ENCODE results near the gene BACH1.
"Not testable (repeated sequence)": the region's sequence is repeated elsewhere in the genome, so short reads cannot be mapped to it uniquely, and the experiment has no call there.

The BACH1 gene

GRCh38 chr21:29298348-29299045 is at the start of gene BACH1:
Gene BACH1 (plus strand): TSS chr21:29298922. CDS start chr21:29321281, 22,359 bp downstream.
- peak; percentile 86 for DNase-seq

GRCh38 chr21:29249289-29249688 is 49.4 kb upstream of the BACH1 start:
- DNase-seq = not testable (repeated sequence)

DNA sequence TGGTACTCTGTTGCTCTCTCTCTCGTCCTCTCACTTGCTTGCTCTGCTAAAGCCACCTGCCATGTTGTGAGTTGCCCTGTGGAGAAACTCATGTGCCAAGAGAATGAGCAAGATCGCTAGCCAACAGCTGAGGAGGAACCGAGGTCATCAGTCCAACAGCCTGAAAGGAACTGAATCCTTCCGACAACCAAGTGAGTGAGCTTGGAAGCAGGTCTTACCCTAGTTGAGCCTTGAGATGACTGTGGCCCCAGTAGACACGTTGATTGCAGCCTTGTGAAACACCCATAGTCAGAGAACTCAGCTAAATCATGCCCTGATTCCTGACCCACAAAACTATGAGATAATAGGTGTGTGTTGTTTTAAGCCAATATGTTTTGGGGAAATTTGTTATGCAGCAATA is 48.1 kb upstream of the BACH1 start:
- DNase-seq = no peak

DNA sequence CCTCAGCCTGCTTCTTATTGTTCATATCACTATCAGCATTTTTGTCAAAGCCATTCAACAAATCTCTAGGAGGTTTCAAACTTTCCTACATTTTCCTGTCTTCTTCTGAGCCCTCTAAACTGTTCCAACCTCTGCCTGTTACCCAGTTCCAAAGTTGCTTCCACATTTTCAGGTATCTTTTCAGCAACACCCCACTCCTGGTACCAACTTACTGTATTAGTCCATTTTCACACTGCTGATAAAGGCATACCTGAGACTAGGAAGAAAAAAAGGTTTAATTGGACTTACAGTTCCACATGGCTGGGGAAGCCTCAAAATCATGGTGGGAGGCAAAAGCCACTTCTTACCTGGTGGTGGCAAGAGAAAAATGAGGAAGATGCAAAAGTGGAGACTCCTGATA is 44.9 kb upstream of the BACH1 start:
- not testable (repeated sequence) for DNase-seq

GRCh38 chr21:29254550-29254949 is 44.2 kb upstream of the BACH1 start:
- DNase-seq = no peak

GRCh38 chr21:29256126-29256910 is 42.4 kb upstream of the BACH1 start:
- DNase-seq = peak; percentile 11

DNA sequence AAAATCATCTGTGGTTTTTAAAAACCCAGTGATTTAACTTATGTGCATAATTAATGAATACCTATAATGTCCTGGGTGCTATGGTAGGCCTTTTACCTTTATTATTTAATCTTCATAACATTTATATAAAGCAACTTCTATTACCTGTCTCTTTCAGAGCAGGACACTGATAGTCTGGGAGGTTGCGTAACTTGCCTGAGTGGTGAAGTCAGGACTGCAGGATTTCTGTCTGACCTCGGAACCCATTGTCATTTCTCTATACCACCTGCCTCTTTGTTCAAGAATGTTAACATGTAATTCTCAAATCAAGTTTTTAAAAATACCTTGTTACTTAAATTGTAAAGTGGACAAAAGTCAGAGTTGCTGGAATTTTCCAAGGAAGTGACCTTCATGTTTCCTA is 41.0 kb upstream of the BACH1 start:
- no peak for DNase-seq

- no peak for DNase-seq
Observed at GRCh38 chr21:29258626-29259338, 39.9 kb upstream of the BACH1 start.

- no peak for DNase-seq
Observed at GRCh38 chr21:29260461-29260860, 38.3 kb upstream of the BACH1 start.

- DNase-seq = no peak
Observed at GRCh38 chr21:29261555-29262540, 36.9 kb upstream of the BACH1 start.

DNA sequence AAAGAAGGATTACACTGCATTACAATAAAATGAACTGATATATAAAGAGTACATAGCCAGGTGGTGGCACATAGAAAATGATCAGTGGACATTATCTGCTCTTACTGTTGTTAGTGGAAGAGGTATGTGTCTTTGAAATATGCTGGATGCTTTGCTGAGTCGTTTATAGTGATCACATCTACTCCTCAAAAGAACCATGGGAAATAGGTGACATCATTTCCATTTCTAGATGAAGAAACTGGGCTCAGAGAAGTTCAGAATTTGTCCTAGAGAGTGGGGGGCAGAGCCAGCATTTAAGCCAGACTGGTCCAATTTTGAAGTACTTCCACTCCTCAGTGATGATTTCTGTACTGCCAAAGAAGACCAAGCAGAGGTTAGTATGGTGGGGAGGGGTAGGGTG is 34.0 kb upstream of the BACH1 start:
- no peak for DNase-seq

- DNase-seq = no peak
Observed at GRCh38 chr21:29265690-29266479, 32.8 kb upstream of the BACH1 start.

DNA sequence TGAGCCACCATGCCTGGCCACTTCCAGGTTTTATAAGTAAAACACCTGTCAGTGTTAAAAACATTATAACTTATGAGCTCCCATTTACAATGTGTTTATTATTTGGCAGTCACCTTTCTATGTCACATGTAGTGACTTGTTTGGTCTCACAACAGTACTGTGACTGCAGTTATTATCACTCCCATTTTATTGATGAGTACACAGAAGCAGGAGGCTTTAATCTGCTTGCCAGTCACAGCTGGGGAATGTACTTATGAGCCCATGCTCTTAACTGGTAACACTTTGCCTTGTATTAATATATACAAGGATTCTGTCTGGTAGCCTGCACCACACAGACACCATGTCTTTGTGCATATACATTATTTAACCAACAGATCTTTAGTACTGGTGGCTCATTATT is 31.1 kb upstream of the BACH1 start:
- DNase-seq = no peak

GRCh38 chr21:29271927-29272333 is 26.8 kb upstream of the BACH1 start:
- DNase-seq = no peak

GRCh38 chr21:29277442-29277841 is 21.3 kb upstream of the BACH1 start:
- DNase-seq = no peak

DNA sequence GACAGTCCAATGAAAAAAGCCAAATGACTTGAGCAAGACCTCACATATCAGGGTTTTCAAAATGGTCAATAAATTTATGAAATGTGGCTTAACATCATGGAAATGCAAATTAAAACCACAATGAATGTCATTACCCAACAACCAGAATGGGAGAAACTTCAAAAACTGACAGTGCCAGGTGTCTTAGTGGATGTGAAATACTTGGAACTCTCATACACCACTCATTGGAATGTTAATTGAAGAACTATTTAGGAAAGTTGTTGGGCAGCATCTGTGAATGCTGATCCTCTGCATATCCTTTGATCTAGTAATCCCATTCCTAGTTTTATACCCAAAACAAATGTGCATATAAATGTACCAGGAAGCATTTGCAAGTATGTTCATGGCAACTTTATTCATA is 19.2 kb upstream of the BACH1 start:
- no peak for DNase-seq

GRCh38 chr21:29281801-29282200 is 16.9 kb upstream of the BACH1 start:
- not testable (repeated sequence) for DNase-seq

GRCh38 chr21:29287383-29287782 is 11.3 kb upstream of the BACH1 start:
- peak; percentile 16 for DNase-seq

DNA sequence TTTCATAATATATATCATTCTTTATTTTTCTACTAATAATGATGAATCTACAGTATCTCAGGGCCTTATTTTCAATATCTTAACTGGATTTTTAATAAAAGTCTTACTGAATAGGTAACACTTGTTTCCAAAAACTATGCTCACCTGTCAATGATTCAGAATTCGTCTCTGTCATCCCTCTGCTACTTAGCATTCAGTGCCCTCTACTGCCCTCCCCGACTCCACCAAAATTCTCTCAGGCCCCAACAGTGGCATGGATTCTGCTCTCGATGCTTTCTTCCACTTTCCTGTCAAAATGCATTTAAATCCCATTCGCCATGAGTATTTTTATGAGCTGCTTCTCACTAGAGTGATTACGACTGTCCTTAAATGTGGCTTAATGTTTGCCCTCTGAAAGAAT is 10.5 kb upstream of the BACH1 start:
- no peak for DNase-seq

DNA sequence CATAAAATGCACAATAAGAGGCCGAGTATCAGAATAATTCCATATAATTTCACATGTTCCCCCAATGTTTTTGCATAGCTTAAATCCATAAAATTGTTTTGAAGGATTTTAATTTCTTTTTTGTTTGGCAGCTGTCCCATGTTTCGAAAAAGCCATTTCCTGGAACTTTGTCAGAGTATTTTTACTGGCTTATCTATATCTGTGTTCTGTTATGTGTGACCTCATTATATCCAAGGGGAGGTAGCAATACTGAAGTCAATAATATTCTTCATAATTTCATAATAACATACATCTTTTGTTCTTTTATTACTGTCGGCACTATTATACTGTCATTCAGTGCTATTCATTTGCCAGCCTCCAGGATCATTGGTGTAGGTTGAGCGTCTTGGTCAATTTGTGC is 9.4 kb upstream of the BACH1 start:
- no peak for DNase-seq

DNA sequence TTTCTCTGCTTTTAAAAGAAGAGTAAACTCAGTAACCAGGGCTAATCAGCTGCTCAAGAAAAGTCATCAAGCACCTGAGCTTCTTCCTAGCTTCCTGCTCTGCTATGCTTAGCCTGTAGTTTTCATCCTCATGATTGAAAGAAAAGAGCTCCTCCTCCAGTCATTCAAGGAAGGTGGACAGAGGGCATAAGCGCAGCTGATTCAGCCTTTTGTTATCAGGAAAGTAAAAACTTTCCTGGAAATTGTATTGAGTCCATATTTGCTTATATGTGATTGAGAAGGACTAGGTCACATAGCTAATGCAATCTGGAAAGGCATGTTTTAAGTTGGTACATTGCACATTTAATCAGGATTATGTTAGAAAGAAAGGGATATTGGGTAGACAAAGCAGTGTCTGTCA is 8.5 kb upstream of the BACH1 start:
- no peak for DNase-seq

- no peak for DNase-seq
Observed at GRCh38 chr21:29293495-29293894, 5.2 kb upstream of the BACH1 start.
